GM21786 (cell line): Measurements from ENCODE around the gene SPATA21.

ENCODE experiments used
- ATAC-seq: cut with Tn5 transposase; IDR thresholded peaks from one replicate; pipeline ENCODE4 v1.9.1; 2021; ENCODE audit not compliant: unreplicated experiment

Gene SPATA21

GRCh38 chr1:16451841-16452528, 14.8 kb upstream of the SPATA21 start:
- ATAC-seq = no peak

DNA sequence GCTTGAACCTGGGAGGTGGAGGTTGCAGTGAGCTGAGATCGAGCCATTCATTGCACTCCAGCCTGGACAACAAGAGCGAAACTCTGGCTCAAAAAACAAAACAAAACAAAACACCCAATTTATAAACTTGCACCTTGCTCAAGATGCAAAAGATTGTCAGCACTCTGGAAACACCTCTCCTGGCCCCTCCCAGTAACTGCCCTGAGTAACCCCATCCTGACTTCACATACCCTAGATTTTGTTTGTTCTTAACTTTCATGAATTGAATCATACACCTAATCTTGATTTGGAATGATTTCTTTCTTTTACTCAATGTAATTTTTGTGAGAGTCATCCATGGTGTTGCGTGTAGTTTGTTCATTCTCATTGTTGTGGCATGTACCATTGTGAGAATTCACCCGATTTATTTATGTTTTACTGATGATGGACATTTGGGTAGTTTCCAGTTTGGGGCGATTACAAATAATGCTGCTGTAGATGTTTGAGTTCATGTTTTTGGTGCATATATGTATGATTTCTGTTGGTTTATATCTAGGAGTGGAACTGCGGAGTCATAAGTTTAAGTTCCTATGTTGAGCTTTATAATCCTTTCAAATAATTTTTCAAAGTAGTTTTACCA, 13.7 kb upstream of the SPATA21 start:
- no peak for ATAC-seq

DNA sequence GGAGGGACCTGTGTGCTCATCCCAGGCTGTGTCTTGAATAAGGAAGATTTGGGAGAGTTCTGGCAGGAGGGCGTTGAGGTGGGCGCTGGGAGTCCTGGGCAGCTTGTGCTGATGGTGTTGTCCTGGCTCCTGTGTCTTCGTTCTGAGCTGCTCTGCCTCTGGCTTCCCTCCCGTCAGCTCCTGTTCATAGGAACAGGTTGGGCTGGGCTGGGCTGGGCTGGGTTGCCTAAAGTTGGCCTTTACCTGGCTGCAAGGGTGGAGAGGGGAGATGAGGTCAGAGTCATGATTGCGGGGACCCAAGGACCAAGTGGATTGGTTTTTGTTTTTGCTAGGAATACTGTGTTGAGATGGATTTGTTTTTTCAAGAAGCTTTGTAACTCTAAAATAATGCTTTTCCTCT, 12.4 kb upstream of the SPATA21 start:
- no peak for ATAC-seq

GRCh38 chr1:16449065-16449464, 11.8 kb upstream of the SPATA21 start:
- ATAC-seq = no peak

DNA sequence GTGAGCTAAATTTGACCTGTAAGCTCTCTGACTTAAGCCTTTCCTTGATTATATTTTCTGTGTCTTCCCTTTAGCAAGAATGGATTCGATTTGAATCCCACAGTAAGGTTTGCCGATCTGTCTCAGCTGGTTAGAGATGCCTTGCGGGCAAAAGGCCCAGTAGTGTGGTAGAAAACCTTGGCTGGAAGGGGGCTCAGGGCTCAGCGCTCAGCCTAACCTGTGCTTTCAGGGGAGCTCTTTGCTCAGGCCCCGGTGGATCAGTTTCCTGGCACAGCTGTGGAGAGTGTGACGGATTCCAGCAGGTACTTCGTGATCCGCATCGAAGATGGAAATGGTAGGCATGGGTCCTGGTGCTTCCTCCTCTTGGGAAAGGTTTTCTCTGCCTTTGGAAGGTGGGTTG, 10.4 kb upstream of the SPATA21 start:
- no peak for ATAC-seq

DNA sequence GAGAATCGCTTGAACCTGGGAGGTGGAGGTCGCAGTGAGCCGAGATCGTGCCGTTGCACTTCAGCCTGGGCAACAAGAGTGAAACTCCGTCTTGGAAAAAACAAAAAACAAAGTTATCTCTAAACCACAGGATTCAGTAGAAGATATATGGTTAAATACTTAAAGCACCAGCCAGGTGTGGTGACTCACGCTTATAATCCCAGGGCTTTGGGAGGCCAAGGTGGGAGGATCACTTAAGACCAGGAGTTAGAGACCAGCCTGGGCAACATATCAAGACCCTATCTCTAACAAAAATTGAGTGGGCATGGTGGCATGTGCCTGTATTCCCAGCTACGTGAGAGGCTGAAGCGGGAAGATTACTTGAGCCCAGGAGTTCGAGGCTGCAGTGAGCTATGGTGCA, 8.9 kb upstream of the SPATA21 start:
- no peak for ATAC-seq

DNA sequence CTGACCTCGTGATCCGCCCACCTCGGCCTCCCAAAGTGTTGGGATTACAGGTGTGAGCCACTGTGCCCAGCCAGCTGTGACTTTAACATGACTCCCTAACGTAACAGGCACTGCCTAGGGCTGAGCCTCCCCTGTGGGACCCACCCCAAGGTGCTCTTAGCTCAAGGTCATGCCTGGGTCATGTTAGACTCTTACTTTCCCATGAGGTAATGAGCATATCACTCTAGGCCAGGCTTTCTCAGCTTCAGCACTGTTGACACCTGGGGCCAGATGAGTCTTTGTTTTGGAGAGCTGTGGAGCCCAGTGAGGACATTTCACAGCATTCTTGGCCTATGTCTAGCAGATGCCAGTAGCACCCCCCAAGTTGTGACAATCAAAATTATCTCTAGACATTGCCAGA, 7.8 kb upstream of the SPATA21 start:
- ATAC-seq = no peak

DNA sequence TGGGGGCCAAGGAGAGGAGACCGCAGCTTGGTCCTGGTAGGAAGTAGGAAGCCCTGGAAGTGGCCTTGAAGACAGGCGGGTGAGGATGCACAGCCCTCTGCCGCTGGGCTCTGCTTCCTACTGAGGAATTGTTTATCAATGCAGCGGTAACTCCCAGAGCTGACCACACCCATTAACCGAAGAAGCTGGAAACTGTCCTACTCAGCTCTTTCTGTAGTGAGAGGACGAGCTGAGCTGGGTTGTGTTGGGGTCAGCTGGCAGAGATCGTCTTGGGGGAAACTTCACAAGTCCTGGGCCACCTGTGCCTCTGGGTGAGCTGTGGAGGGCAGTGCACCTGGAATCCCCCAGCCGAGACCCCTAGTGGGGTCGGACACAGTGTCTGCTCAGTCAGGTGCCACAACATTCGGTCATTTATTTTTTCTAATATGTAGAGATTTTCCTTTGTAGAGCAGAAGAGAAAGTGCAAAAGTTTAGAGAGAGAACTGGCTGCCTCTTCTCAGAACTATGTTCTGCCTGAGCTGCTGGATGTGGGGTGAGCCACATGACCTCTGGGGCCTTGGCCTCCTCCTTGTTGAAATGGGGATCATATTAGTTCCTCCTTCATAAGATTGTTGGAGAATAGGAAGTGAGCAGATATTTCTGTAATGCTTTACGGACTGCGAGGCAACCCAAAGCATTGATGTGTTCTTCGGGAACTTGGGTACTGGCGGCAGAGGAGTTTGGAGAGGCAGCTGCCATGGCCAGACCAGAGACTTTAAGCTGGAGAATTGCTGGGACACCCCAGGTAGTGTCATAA, 6.9 kb upstream of the SPATA21 start:
- ATAC-seq = no peak

DNA sequence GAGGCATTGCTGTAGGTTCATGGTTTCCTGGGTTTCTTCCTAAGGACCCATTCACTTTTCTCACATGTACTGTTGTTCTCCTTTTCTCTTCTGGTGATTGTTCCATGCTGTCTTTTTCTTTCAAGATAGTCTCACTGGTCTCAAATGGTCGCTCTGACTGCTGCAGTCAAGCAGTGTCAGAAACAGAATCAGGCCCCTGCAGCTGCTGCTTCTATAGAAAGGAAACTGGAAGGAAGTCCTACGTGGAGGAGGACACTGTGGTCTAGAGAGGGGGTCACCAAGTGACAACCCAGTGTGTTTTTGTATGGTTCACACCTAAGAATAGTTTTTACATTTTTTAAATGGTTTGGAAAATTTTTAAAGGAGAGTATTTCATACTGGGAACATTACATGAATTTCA, 5.7 kb upstream of the SPATA21 start:
- no peak for ATAC-seq

- no peak for ATAC-seq
Observed at GRCh38 chr1:16442265-16442664, 5.0 kb upstream of the SPATA21 start.

DNA sequence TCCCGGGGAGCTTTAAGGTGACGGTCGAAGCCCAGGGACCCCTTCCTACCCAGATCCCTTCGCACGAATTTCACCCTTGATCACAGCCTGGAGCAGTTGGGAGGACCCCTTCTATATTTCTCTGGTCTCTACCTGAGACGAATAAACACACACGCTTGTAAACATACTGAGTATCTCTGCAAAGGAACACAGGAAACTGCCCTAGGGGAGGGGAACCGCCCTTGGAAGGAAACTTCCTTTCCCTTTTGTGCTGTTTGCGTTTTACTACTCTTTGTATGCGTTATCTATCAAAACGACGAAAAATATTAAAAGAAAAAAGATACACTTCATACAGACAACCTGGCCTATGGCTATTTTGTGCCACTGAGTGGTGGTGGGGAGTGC, 4.0 kb upstream of the SPATA21 start:
- ATAC-seq = no peak

DNA sequence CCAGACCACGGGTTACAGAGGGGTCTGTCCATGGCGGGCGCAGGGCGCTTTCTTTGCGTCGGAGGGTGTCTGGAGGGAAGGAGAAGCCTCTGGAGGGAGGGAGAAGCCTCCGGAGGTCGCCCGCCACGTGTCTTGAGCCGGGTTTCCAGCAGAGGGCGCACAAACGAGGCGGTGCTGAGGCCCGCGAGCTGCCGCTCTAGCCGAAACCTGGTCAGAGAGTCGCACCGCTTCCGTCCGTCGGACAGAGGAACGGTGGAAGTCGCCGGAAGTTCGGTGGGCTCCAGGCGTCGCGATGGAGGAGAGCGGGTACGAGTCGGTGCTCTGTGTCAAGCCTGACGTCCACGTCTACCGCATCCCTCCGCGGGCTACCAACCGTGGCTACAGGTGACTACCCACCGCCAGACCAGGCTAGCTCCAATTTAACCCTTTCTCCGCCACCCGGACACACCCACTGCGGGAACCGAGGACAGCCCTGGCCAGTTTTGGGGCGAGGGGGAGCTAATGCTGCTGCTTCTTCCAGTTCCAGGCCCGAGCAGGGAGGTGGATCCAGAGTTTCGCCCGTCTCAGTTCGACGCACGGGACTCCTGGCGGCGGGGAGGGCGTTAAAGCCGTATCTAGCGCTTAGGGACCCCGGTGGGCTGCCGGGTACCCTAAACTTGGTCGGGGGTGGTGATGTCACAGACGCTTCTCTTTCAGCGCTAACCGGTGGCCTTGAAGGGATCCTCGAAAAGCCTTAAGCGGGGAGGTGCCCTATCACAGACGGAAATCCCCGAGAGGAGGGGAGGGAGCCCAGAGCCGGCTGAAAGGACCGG, 3.5 kb upstream of the SPATA21 start, which contains the start of gene NECAP2:
Gene NECAP2 (plus strand): TSS at position 255 of the 812 bp plus-strand sequence. CDS start 38 bp downstream, at position 293.
- peak; percentile 86 for ATAC-seq

DNA sequence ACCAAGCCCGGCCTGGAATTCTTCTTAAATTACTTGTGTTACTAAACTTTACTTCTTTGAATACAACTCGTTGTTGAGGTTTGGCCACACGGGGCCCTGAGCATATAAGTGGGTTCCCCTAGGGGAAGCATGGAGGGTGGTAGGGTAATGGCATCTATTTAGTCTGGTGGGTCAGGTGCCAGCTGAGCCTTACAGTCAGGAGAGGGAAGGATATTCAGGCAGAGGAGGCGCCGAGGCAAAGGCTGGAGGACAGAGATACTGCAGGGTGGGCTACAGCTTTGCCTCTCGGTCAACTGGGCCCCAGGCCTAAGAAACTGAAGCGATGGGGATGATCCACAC, 2.9 kb upstream of the SPATA21 start:
- ATAC-seq = no peak

GRCh38 chr1:16438924-16439323, 1.7 kb upstream of the SPATA21 start:
- ATAC-seq = no peak

GRCh38 chr1:16438516-16438915, 1.3 kb upstream of the SPATA21 start:
- no peak for ATAC-seq

DNA sequence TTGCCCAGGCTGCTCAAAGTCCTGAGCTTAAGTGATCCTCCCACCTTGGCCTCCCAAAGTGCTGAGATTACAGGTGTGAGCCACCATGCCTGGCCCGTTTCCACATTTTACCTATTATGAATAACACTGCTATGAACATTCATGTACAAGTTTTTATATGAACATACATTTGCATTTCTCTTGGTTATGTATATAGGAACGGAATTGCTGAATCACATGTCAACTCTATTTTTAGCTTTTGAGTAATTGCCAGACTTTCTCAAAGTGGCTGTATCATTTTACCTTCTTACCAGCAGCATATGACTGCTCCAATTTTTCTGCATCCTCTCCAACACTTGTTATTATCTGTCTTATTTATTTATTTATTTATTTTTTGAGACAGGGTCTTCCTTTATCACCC, 2.7 kb downstream of the SPATA21 start:
- no peak for ATAC-seq

DNA sequence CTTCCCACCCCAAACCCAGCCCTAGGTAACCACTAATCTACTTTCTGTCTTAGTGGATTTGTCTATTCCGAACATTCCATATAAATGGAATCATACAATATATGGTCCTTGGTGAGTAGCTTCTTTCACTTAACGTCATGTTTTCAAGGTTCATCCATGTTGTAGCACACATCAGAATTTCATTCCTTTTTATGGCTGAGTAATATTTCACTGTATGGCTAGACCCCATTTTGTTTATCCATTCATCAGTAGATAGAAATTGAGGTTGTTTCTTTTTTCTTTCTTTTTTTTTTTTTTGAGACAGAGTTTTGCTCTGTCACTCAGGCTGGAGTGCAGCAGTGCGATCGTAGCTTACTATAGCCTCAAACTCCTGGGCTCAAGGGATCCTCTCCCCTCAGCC, 3.2 kb downstream of the SPATA21 start:
- no peak for ATAC-seq

DNA sequence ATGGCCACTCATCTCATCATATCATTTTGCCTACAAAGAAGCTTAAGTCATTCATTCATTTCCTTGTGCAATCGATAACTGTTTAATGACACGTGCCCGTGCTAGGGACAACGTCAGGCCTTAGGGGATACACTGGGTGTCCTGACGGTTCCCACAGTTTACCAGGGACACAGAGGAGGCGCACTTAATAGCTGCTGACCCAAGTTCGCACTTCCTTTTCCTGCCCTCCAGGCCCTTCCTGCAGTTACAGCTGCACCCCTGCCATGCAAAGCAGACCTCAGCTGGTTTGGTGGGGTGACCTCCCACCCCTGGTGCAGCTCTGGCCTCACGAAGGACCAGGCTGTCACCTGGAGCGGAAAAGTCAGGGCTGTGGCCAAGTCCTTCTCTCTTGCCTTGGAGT, 4.2 kb downstream of the SPATA21 start:
- no peak for ATAC-seq

DNA sequence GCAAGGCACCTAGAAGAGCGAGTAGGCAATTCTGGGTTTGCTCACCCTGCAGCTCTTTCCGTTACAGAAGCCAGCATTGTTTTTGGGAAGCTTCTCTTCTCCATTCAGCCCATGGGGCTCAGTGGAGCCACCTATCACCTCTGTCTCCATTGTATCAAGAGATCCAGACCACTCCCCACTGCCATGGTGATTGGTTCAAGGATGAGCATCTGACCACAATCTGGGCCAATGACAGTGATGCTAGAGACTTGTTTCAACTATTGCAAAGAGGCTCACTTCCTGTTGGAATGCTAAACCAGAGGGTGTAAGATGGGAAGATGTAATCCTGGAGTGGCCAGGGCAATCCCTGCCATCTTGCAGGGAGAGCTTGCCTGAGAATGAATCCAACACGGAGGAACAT, 6.6 kb downstream of the SPATA21 start:
- no peak for ATAC-seq

DNA sequence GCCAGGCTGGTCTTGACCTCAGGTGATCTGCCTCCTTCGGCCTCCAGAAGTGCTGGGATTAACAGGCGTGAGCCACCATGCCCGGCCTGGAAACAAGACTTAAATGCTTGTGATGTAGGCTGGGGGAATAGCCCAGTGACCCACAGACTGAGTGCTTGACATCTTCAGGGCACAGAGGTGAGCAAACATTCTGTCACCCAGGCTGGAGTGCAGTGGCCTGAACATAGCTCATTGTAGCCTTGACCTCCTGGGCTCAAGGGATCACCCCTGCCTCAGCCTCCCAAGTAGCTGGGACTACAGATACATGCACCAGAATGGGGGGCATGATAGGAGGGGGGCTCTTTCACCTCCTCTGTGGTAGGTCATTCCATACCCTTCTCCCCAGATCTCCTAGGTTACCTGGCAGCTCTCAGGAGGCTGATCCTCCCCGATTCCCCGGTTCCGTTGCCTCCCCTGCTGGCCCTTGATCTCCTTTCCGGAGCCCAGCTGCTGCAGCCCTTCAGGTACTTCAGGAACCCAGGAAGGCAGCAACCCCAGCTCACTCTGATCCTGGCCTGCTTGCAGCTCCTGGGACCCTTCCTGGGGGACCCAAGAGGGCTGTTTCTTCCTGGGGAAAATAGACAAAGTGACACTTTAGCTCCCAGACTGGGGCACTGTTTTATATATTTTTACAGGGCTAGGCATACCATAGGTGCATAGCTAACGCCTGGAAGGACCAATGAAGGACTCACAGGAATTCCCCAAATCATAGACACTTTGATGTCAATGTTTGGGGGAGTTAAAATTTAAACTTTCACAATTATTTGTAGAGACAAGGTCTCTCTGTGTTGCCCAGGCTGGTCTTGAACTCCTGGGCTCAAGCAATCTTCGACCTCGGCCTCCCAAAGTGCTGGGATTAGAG, 11.8 kb downstream of the SPATA21 start:
- no peak for ATAC-seq
